HCT116 (cell line): ENCODE results near the gene SETDB1. TPM values are rescaled to one million over a fixed set of nuclear protein-coding genes. Genes with fewer than 3 reads are reported as not detected.

Source experiments
- ATAC-seq: fragments of 200-7000 bp; cut with Tn5 transposase; 2 replicates; pipeline ENCODE4 v1.9.1; 2020; ENCODE audit warnings: mild to moderate bottlenecking, moderate library complexity
- BruUV-seq: library from RNA; stranded (reverse); fragments of 400-500 nt; replicated peaks from 2 replicates; lab custom pipeline; 2021; lab: Mats Ljungman, UMichigan
- CTCF ChIA-PET: fragments of 300-600 bp; sonication (Branson Sonifier 250); formaldehyde crosslinking; loops from one replicate; lab custom pipeline; 2021; ENCODE audit warnings: antibody characterized with exemption; lab: Charles Lee
- POLR2A ChIA-PET: fragments of 300-600, 350-600 bp; sonication (Branson Sonifier 250); formaldehyde crosslinking; loops from one replicate; lab custom pipeline; 2021; ENCODE audit warnings: antibody characterized with exemption; lab: Charles Lee
- RAD21 ChIA-PET, 2 experiments: fragments of 300-600 bp; sonication (Branson Sonifier 250); formaldehyde crosslinking; loops; one replicate each; lab custom pipeline; 2023; ENCODE audit warnings: low total read pairs in 2 of 2; ENCODE audit not compliant: uncharacterized antibody in 2 of 2, unreplicated experiment in 2 of 2, low non-redundant PET in 1 of 2; lab: Charles Lee
- DNase-seq: peaks from one replicate; pipeline ENCODE4 v3.0.0-alpha.2; 2010; ENCODE audit warnings: low read depth, low spot score
- H2AFZ ChIP-seq: fragments of 200-600 bp; shearing (Covaris generic), sonication (generic); 2 replicates; pipeline ENCODE4 v1.6.1; 2017; ENCODE audit warnings: low read depth, mixed run types, mixed read lengths, antibody characterized with exemption, low read length; ENCODE audit not compliant: poor library complexity, severe bottlenecking
- H3K27ac ChIP-seq: 2 replicates; pipeline ENCODE4 v1.5.1; 2012; ENCODE audit warnings: low read depth, low read length
- H3K27me3 ChIP-seq: fragments of 200-600 bp; sonication (generic); 2 replicates; pipeline ENCODE4 v1.6.1; 2016; ENCODE audit warnings: mixed run types, low read length, mixed read lengths; ENCODE audit not compliant: insufficient read depth
- H3K36me3 ChIP-seq, 2 experiments: fragments of 200-500 bp in 1 of 2; fragments of 200-600 bp in 1 of 2; sonication (Bioruptor generic) in 1 of 2; sonication (generic) in 1 of 2; 2 replicates each; pipeline versions ENCODE4 v1.5.1 to v1.6.1; 2014 to 2016; ENCODE audit warnings: low read length in 2 of 2, inconsistent platforms in 1 of 2, mixed read lengths in 1 of 2, mixed run types in 1 of 2; ENCODE audit not compliant: insufficient read depth in 2 of 2, control insufficient read depth in 1 of 2
- H3K4me1 ChIP-seq, 2 experiments: fragments of 200-600 bp in 1 of 2; sonication (generic) in 1 of 2; 2 replicates each; pipeline versions ENCODE4 v1.5.1 to v1.6.1; 2012 to 2017; ENCODE audit warnings: low read length in 2 of 2, inconsistent platforms in 1 of 2, mild to moderate bottlenecking in 1 of 2, mixed read lengths in 1 of 2, mixed run types in 1 of 2, moderate library complexity in 1 of 2; ENCODE audit not compliant: insufficient read depth in 2 of 2, control insufficient read depth in 1 of 2
- H3K4me2 ChIP-seq: fragments of 200-600 bp; sonication (generic); 2 replicates; pipeline ENCODE4 v1.6.1; 2017; ENCODE audit warnings: mixed run types, low read length, mixed read lengths
- H3K4me3 ChIP-seq, 2 experiments: fragments of 200-600 bp in 1 of 2; sonication (generic) in 1 of 2; replicated peaks in 1 of 2; 2 replicates each; pipeline ENCODE4 v1.5.1; 2011 to 2016; ENCODE audit warnings: low read length in 2 of 2, control low read depth in 1 of 2, low read depth in 1 of 2, mild to moderate bottlenecking in 1 of 2, mixed read lengths in 1 of 2, mixed run types in 1 of 2
- H3K79me2 ChIP-seq: fragments of 200-600 bp; sonication (generic); 2 replicates; pipeline ENCODE4 v1.6.1; 2017; ENCODE audit warnings: mild to moderate bottlenecking, mixed run types, low read length, moderate library complexity, mixed read lengths; ENCODE audit not compliant: insufficient read depth
- H3K9ac ChIP-seq: fragments of 200-600 bp; sonication (generic); 2 replicates; pipeline ENCODE4 v1.6.1; 2016; ENCODE audit warnings: low read length, mixed read lengths
- H3K9me2 ChIP-seq: fragments of 200-600 bp; sonication (generic), shearing (Covaris generic); 2 replicates; pipeline ENCODE4 v1.6.1; 2017; ENCODE audit warnings: mixed run types, mild to moderate bottlenecking, moderate library complexity; ENCODE audit not compliant: insufficient read depth
- H3K9me3 ChIP-seq, 2 experiments: fragments of 200-500 bp in 1 of 2; fragments of 200-600 bp in 1 of 2; sonication (Bioruptor generic) in 1 of 2; sonication (generic) in 1 of 2; 2 replicates each; pipeline ENCODE4 v1.6.1; 2014 to 2017; ENCODE audit warnings: low read length in 2 of 2, mixed read lengths in 2 of 2, inconsistent platforms in 1 of 2, low read depth in 1 of 2, mild to moderate bottlenecking in 1 of 2, mixed run types in 1 of 2, moderate library complexity in 1 of 2; ENCODE audit not compliant: control insufficient read depth in 1 of 2, insufficient read depth in 1 of 2
- H4K20me1 ChIP-seq: fragments of 200-600 bp; sonication (generic), shearing (Covaris generic); 2 replicates; pipeline ENCODE4 v1.6.1; 2017; ENCODE audit warnings: mixed run types, mild to moderate bottlenecking, moderate library complexity; ENCODE audit not compliant: insufficient read depth
- CBX3 ChIP-seq: IDR thresholded peaks from 2 replicates; pipeline ENCODE4 v1.6.1; 2012; ENCODE audit warnings: low read depth
- EGR1 ChIP-seq: IDR thresholded peaks from 2 replicates; pipeline ENCODE4 v1.6.1; 2012; ENCODE audit warnings: low read depth
- ELF1 ChIP-seq: IDR thresholded peaks from 2 replicates; pipeline ENCODE4 v1.6.1; 2012; ENCODE audit warnings: low read depth, borderline replicate concordance
- EZH2phosphoT487 ChIP-seq: fragments of 200-600 bp; IDR thresholded peaks from 2 replicates; pipeline ENCODE4 v1.6.1; 2018; ENCODE audit warnings: antibody characterized with exemption, borderline replicate concordance
- MAX ChIP-seq: IDR thresholded peaks from 2 replicates; pipeline ENCODE4 v1.6.1; 2012
- POLR2A ChIP-seq: IDR thresholded peaks from 2 replicates; pipeline ENCODE4 v1.7.0; 2011; ENCODE audit warnings: borderline replicate concordance; ENCODE audit not compliant: insufficient read depth, insufficient read length; ENCODE audit errors: extremely low read depth
- RAD21 ChIP-seq: IDR thresholded peaks from 2 replicates; pipeline ENCODE4 v1.6.1; 2012; ENCODE audit warnings: low read depth, mild to moderate bottlenecking
- ZBTB33 ChIP-seq: IDR thresholded peaks from 2 replicates; pipeline ENCODE4 v1.6.1; 2011; ENCODE audit warnings: mild to moderate bottlenecking, low read length, moderate library complexity; ENCODE audit not compliant: insufficient replicate concordance; ENCODE audit errors: extremely low read depth
- ZNF274 ChIP-seq: fragments of 200-500 bp; sonication (Bioruptor generic); IDR thresholded peaks from 2 replicates; pipeline ENCODE4 v1.6.1; 2014; ENCODE audit warnings: mild to moderate bottlenecking, low read depth, low read length, inconsistent platforms
- intact Hi-C: fragments of 100-400 bp; cut with micrococcal nuclease; formaldehyde crosslinking; loops from 2 replicates; pipeline ENCODE4 v1.10.0; 2022
- total RNA-seq: library from RNA; stranded (reverse); gene quantifications from one replicate; pipeline ENCODE4 v1.2.1, GENCODE V29; 2021; ENCODE audit not compliant: unreplicated experiment
- TF ChIP-seq, protein P1 (sequence below): IDR thresholded peaks from 2 replicates; pipeline ENCODE4 v1.6.1; 2012

The SETDB1 gene
- total RNA-seq, 1 experiment from 2014 or later, result 54.3 TPM

DNA sequence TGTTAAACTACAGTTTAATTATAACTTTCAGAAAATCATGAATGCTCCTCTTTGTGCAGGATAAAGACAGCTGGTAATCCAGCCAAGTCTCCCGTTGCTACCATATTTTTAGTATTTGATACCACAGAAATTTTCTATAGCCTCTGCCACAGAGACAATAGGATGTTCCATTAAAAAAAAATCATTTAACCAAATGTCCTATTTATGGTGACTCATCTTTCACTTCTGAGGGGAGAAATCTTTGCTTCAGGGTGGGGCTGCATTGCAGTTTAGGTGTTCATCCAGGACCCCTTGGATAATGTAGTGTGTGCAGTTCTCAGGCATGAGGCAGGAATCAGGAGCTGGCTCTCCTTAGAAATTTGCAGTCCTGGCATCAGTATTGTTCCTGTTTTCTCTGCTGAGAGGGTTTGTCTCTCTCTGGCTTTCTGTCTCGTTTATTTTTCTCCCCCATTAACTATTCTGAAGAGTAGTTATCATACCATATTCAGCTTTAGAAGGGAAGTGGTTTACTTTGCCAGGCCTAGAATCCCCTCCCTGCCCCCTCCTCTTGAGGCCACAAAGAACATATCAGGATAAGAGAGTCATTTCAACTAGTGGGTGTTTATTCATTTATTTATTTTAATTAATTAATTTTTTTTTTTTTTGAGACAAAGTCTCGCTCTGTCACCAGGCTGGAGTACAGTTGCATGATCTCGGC lies 85.1 kb downstream of the SETDB1 start:
- ATAC-seq (no peak), DNase-seq (no peak)
- POLR2A ChIA-PET, result no interaction called here
- H3K9me2 ChIP-seq, result no peaks in the 10 kb centered on the region
- TF ChIP-seq EGR1 (no peak), ZBTB33 (no peak), ZNF274 (no peak), CBX3 (no peak), ELF1 (no peak), RAD21 (no peak), MAX (no peak), EZH2phosphoT487 (no peak), POLR2A (no peak)
- TF ChIP-seq, protein P1, sequence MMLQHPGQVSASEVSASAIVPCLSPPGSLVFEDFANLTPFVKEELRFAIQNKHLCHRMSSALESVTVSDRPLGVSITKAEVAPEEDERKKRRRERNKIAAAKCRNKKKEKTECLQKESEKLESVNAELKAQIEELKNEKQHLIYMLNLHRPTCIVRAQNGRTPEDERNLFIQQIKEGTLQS, result no peak
- intact Hi-C loops, result no loop called here
- no TSS peak for BruUV-seq
- RAD21 ChIA-PET, result no interaction called here
- H3K4me2 ChIP-seq, result no peak overlapping the region
- H2AFZ ChIP-seq, result no peak overlapping the region
- CTCF ChIA-PET, result interaction anchor here (0.6 kb wide), 1 partner anchor 167 kb away, joined by 3 read pairs; no protein-coding TSS in a partner anchor
- no peaks in the 10 kb centered on the region for H3K36me3 ChIP-seq
- no peaks in the 10 kb centered on the region for H3K27me3 ChIP-seq
- no peak overlapping the region for H3K27ac ChIP-seq
- no peak overlapping the region for H3K9ac ChIP-seq
- H4K20me1 ChIP-seq, result no peaks in the 10 kb centered on the region
- H3K4me3 ChIP-seq, result no peak overlapping the region
- peaks cover 10 to 30% of the 10 kb centered on the region in 2 experiments; a peak in 3 of 4 replicates for H3K4me1 ChIP-seq
- H3K79me2 ChIP-seq, result peaks cover 16% of the 10 kb centered on the region
- no peaks in the 10 kb centered on the region for H3K9me3 ChIP-seq
